Spleen (tissue), 11 donors: ENCODE results near the gene ELN. TPM values are rescaled to one million over a fixed set of nuclear protein-coding genes. Genes with fewer than 3 reads are reported as not detected.

Source experiments
- DNase-seq: peaks from one replicate; pipeline ENCODE4 v3.0.0-alpha.2; 2020
- H3K27ac ChIP-seq, 8 donors: fragments of 200-600 bp; sonication (generic) in 7 of 8; 1 replicate in 4 of 8; 2 replicates in 4 of 8; pipeline versions ENCODE4 v1.5.0 to v1.8.0; 2016 to 2021; ENCODE audit warnings: inconsistent platforms in 4 of 8, mild to moderate bottlenecking in 4 of 8, moderate library complexity in 1 of 8
- H3K27me3 ChIP-seq, 7 donors: fragments of 200-600 bp; sonication (generic) in 6 of 7; replicated peaks in 1 of 7; 1 replicate in 4 of 7; 2 replicates in 3 of 7; pipeline versions ENCODE4 v1.5.0 to v1.8.0; 2016 to 2021; ENCODE audit warnings: inconsistent platforms in 3 of 7, mild to moderate bottlenecking in 1 of 7
- H3K36me3 ChIP-seq, 6 donors: fragments of 200-600 bp; sonication (generic) in 5 of 6; 1 replicate in 4 of 6; 2 replicates in 2 of 6; pipeline versions ENCODE4 v1.5.0 to v1.8.0; 2016 to 2021; ENCODE audit warnings: inconsistent platforms in 2 of 6
- H3K4me1 ChIP-seq, 6 donors: fragments of 200-600 bp; sonication (generic) in 5 of 6; 1 replicate in 3 of 6; 2 replicates in 3 of 6; pipeline versions ENCODE4 v1.5.0 to v1.8.0; 2016 to 2021; ENCODE audit warnings: inconsistent platforms in 3 of 6
- H3K4me3 ChIP-seq, 8 donors: fragments of 200-600 bp; sonication (generic) in 7 of 8; 1 replicate in 4 of 8; 2 replicates in 4 of 8; pipeline versions ENCODE4 v1.5.0 to v1.8.0; 2016 to 2021; ENCODE audit warnings: inconsistent platforms in 4 of 8, mild to moderate bottlenecking in 4 of 8, moderate library complexity in 2 of 8
- H3K9me3 ChIP-seq, 8 donors: fragments of 200-600 bp; sonication (generic) in 7 of 8; 1 replicate in 4 of 8; 2 replicates in 4 of 8; pipeline versions ENCODE4 v1.5.0 to v1.8.0; 2016 to 2021; ENCODE audit warnings: inconsistent platforms in 4 of 8
- CTCF ChIP-seq, 11 experiments: fragments of 200-600 bp in 7 of 11; fragments of 450-650 bp in 4 of 11; sonication (generic) in 4 of 11; IDR thresholded peaks in 8 of 11; conservative IDR thresholded peaks in 3 of 11; 1 replicate in 7 of 11; 2 replicates in 4 of 11; pipeline versions ENCODE4 v1.4.0 to v1.8.0; 2016 to 2021; ENCODE audit warnings: antibody characterized with exemption in 11 of 11, inconsistent platforms in 4 of 11, mild to moderate bottlenecking in 1 of 11
- POLR2A ChIP-seq, 3 donors: fragments of 450-650 bp; IDR thresholded peaks; one replicate each; pipeline ENCODE4 v1.5.1; 2017; ENCODE audit warnings: antibody characterized with exemption in 3 of 3, mild to moderate bottlenecking in 1 of 3
- POLR2AphosphoS5 ChIP-seq, 3 donors: sonication (generic); formaldehyde crosslinking; IDR thresholded peaks; one replicate each; pipeline ENCODE4 v1.5.1; 2017; ENCODE audit warnings: antibody characterized with exemption in 3 of 3
- WGBS, 5 donors: extraction: QIAGEN DNeasy Blood & Tissue Kit in 3 of 5; methylation state at CpG; one replicate each; pipeline versions ENCODE4 v1.1.5 to v1.1.7; 2013 to 2018; 5-methylcytosine and 5-hydroxymethylcytosine counted together
- intact Hi-C: fragments of 100-400 bp; cut with DNase I; formaldehyde crosslinking; loops from one replicate; pipeline ENCODE4 v1.15.0; 2023; ENCODE audit warnings: low total_unique reads
- polyA plus RNA-seq, 3 donors: library from polyadenylated mRNA; stranded (reverse); fragments of 200-250 nt; gene quantifications; one replicate each; pipeline ENCODE4 v1.2.1, GENCODE V29; 2013
- total RNA-seq, 7 donors: library from RNA; depleted of rRNA in 3 of 7; stranded (reverse); fragments of >200 nt in 3 of 7; fragmentation: NEBNext Ultra II Directional in 4 of 7; extraction: Animal tissue kit (Norgen Biotek cat#: 25700) in 4 of 7; gene quantifications; one replicate each; pipeline versions ENCODE4 v1.1.0 to v1.2.1, GENCODE V29; 2016 to 2021
- donor health status: healthy with polysubstance abuse.
- donor health status: DM: no; HTN: no; CAD: no; lungs with moderate emphysema.
- donor health status: DM: no; HTN: no; CAD: no.
- donor health status: Bipolar disorder and iron deficiency.
- donor health status: healthy.
- donor health status: DM: no; HTN: no; CAD: no.
- donor health status: DM: yes; HTN: yes; CAD: no.

The ELN gene
- total and polyA plus RNA-seq, 10 donors = 11.1 to 94.7 (median 35.3) TPM

GRCh38 chr7:74025146-74025545, 2.8 kb upstream of the ELN start:
- no peak overlapping the region for H3K27ac ChIP-seq
- no peaks in the 10 kb centered on the region for H3K36me3 ChIP-seq
- intact Hi-C loops = loop anchor here (5.0 kb wide), 1 partner anchor 158 kb away; no protein-coding TSS in a partner anchor

GRCh38 chr7:74025730-74026129, 2.2 kb upstream of the ELN start:
- Histone ChIP-seq H3K36me3 (no peaks in the 10 kb centered on the region), H3K4me3 (no peak overlapping the region), H3K4me1 (peaks cover 11 to 74% (median 38%) of the 10 kb centered on the region in 6 donors), H3K27ac (no peak overlapping the region), H3K9me3 (no peaks in the 10 kb centered on the region), H3K27me3 (peaks cover 0 to 88% (median 25%) of the 10 kb centered on the region in 7 donors)
- TF ChIP-seq POLR2AphosphoS5 (IDR thresholded peaks at IDR 0.05) (no peak), CTCF (IDR thresholded peaks at IDR 0.05 in 8 of 11, conservative IDR thresholded peaks at IDR 0.05 in 3 of 11) (no peak), POLR2A (IDR thresholded peaks at IDR 0.05) (no peak)
- 19 to 35% (median 30%) methylated on average over 8 of the region's 8 CpGs for WGBS, 5 donors
- intact Hi-C loops = loop anchor here (5.0 kb wide), 1 partner anchor 158 kb away; no protein-coding TSS in a partner anchor
- DNase-seq = no peak

More at GRCh38 chr7:74025146-74025545, 2.8 kb upstream of the ELN start:
- H3K27me3 ChIP-seq = peaks cover 0 to 82% (median 25%) of the 10 kb centered on the region in 7 donors
- H3K9me3 ChIP-seq = no peaks in the 10 kb centered on the region
- peaks cover 9 to 68% (median 35%) of the 10 kb centered on the region in 6 donors for H3K4me1 ChIP-seq
- H3K4me3 ChIP-seq = no peak overlapping the region
- WGBS, 5 donors = 38 to 52% (median 48%) methylated on average over 8 of the region's 8 CpGs
- DNase-seq = no peak
- TF ChIP-seq POLR2A (IDR thresholded peaks at IDR 0.05) = no peak
- TF ChIP-seq CTCF (IDR thresholded peaks at IDR 0.05 in 8 of 11, conservative IDR thresholded peaks at IDR 0.05 in 3 of 11) = no peak
- no peak for TF ChIP-seq POLR2AphosphoS5 (IDR thresholded peaks at IDR 0.05)

- Histone ChIP-seq H3K27ac (peak overlapping the region in 4 of 8 donors; percentile 67 to 78 (median 71)), H3K4me1 (peaks cover 11 to 81% (median 41%) of the 10 kb centered on the region in 6 donors), H3K27me3 (peaks cover 0 to 91% (median 25%) of the 10 kb centered on the region in 7 donors), H3K9me3 (no peaks in the 10 kb centered on the region), H3K4me3 (no peak overlapping the region), H3K36me3 (no peaks in the 10 kb centered on the region)
- no peak for TF ChIP-seq CTCF (IDR thresholded peaks at IDR 0.05 in 8 of 11, conservative IDR thresholded peaks at IDR 0.05 in 3 of 11)
- TF ChIP-seq POLR2AphosphoS5 (IDR thresholded peaks at IDR 0.05) = no peak
- TF ChIP-seq POLR2A (IDR thresholded peaks at IDR 0.05) = no peak
- 22 to 29% (median 25%) methylated on average over 5 to 6 of the region's 6 CpGs for WGBS, 5 donors
- no peak for DNase-seq
- intact Hi-C loops = loop anchor here (5.0 kb wide), 1 partner anchor 159 kb away; no protein-coding TSS in a partner anchor
Measured at GRCh38 chr7:74026406-74026902, 1.5 kb upstream of the ELN start.

GRCh38 chr7:74026903-74027682, 880 bp upstream of the ELN start:
- DNase-seq = peak; percentile 91
- intact Hi-C loops = loop anchor here (5.0 kb wide), 1 partner anchor 160 kb away; no protein-coding TSS in a partner anchor
- peak; percentile 77 to 99 (median 95) for TF ChIP-seq CTCF (IDR thresholded peaks at IDR 0.05 in 8 of 11, conservative IDR thresholded peaks at IDR 0.05 in 3 of 11)
- peak in 2 of 3 donors; percentile 22 to 32 for TF ChIP-seq POLR2AphosphoS5 (IDR thresholded peaks at IDR 0.05)
- TF ChIP-seq POLR2A (IDR thresholded peaks at IDR 0.05) = no peak
- WGBS, 5 donors = 21 to 32% (median 26%) methylated on average over 13 to 18 of the region's 18 CpGs
- H3K27ac ChIP-seq = peak overlapping the region in 7 of 8 donors; percentile 21 to 78 (median 70)
- H3K27me3 ChIP-seq = peaks cover 0 to 84% (median 25%) of the 10 kb centered on the region in 7 donors
- H3K4me3 ChIP-seq = peak overlapping the region in 4 of 8 donors; percentile 47 to 64 (median 48)
- H3K36me3 ChIP-seq = no peaks in the 10 kb centered on the region
- H3K4me1 ChIP-seq = peaks cover 11 to 83% (median 44%) of the 10 kb centered on the region in 6 donors
- no peaks in the 10 kb centered on the region for H3K9me3 ChIP-seq
